SU-DHL-6 (cell line): ENCODE data around the gene HOXD9.

Source experiments
- H2AFZ ChIP-seq: fragments of 200-600 bp; sonication (generic); 2 replicates; pipeline ENCODE4 v1.6.1; 2014; ENCODE audit warnings: low read depth, mild to moderate bottlenecking, moderate library complexity, mixed read lengths, antibody characterized with exemption, low read length; ENCODE audit not compliant: severe bottlenecking
- H3F3A ChIP-seq: fragments of 200-600 bp; shearing (Covaris generic); 2 replicates; pipeline ENCODE4 v1.6.0; 2016; ENCODE audit warnings: antibody characterized with exemption, mild to moderate bottlenecking; ENCODE audit not compliant: insufficient read depth
- H3K27ac ChIP-seq: fragments of 200-600 bp; sonication (generic); 2 replicates; pipeline ENCODE4 v1.5.1; 2016; ENCODE audit warnings: low read depth, mild to moderate bottlenecking, low read length, moderate library complexity, mixed read lengths
- H3K27me3 ChIP-seq: fragments of 200-600 bp; sonication (generic), shearing (Covaris generic); 2 replicates; pipeline ENCODE4 v1.6.0; 2014; ENCODE audit warnings: mild to moderate bottlenecking, low read length
- H3K36me3 ChIP-seq: fragments of 200-600 bp; sonication (generic); 2 replicates; pipeline ENCODE4 v1.6.1; 2014; ENCODE audit warnings: mild to moderate bottlenecking, low read length, mixed read lengths
- H3K4me2 ChIP-seq: fragments of 300-600, 200-600 bp; shearing (Covaris generic), sonication (generic); 2 replicates; pipeline ENCODE4 v1.6.0; 2014; ENCODE audit warnings: low read length, low read depth, mild to moderate bottlenecking; ENCODE audit not compliant: poor library complexity, severe bottlenecking
- H3K4me3 ChIP-seq: fragments of 200-600 bp; sonication (generic); 2 replicates; pipeline ENCODE4 v1.5.1; 2014; ENCODE audit warnings: antibody characterized with exemption, low read length, mild to moderate bottlenecking, mixed read lengths; ENCODE audit not compliant: insufficient read depth, poor library complexity, severe bottlenecking
- H3K79me2 ChIP-seq: fragments of 200-600 bp; sonication (generic); 2 replicates; pipeline ENCODE4 v1.6.1; 2014; ENCODE audit warnings: mild to moderate bottlenecking, low read length, moderate library complexity; ENCODE audit not compliant: insufficient read depth
- H3K9ac ChIP-seq: fragments of 200-600 bp; sonication (generic); 2 replicates; pipeline ENCODE4 v1.7.0; 2014; ENCODE audit warnings: mild to moderate bottlenecking, low read length
- H3K9me2 ChIP-seq: fragments of 200-600 bp; sonication (generic); replicated peaks from 2 replicates; pipeline ENCODE4 v1.6.1; 2014; ENCODE audit warnings: low read length; ENCODE audit not compliant: insufficient read depth
- H3K9me3 ChIP-seq: fragments of 200-600 bp; sonication (generic); 2 replicates; pipeline ENCODE4 v1.6.1; 2014; ENCODE audit warnings: low read length, mixed read lengths; ENCODE audit not compliant: insufficient read depth
- H4K20me1 ChIP-seq: fragments of 200-600 bp; sonication (generic); 2 replicates; pipeline ENCODE4 v1.6.1; 2014; ENCODE audit warnings: low read depth, mild to moderate bottlenecking, antibody characterized with exemption, low read length, moderate library complexity, mixed read lengths
- CTCF ChIP-seq: fragments of 200-600 bp; sonication (generic); IDR thresholded peaks from one replicate; pipeline ENCODE4 v1.5.1; 2017; ENCODE audit warnings: antibody characterized with exemption, mild to moderate bottlenecking, low read length, moderate library complexity; ENCODE audit not compliant: insufficient read depth, poor library complexity, severe bottlenecking
- EZH2phosphoT487 ChIP-seq: fragments of 200-600 bp; sonication (generic), shearing (Covaris generic); conservative IDR thresholded peaks from 2 replicates; pipeline ENCODE4 v1.6.1; 2018; ENCODE audit warnings: mild to moderate bottlenecking, antibody characterized with exemption, low read length, moderate library complexity, mixed read lengths

Gene HOXD9

GRCh38 chr2:176105078-176105729 is 17.3 kb upstream of the HOXD9 start:
- H4K20me1 ChIP-seq: no peaks in the 10 kb centered on the region
- no peaks in the 10 kb centered on the region for H3F3A ChIP-seq
- H3K27ac ChIP-seq: no peak overlapping the region
- H3K4me3 ChIP-seq: no peak overlapping the region
- H3K36me3 ChIP-seq: no peaks in the 10 kb centered on the region
- H3K9me3 ChIP-seq: no peaks in the 10 kb centered on the region
- H3K9me2 ChIP-seq: no peaks in the 10 kb centered on the region
- no peaks in the 10 kb centered on the region for H3K79me2 ChIP-seq
- no peak overlapping the region for H2AFZ ChIP-seq
- no peak overlapping the region for H3K4me2 ChIP-seq
- no peak for TF ChIP-seq CTCF
- no peak for TF ChIP-seq EZH2phosphoT487
- H3K9ac ChIP-seq: no peak overlapping the region
- no peaks in the 10 kb centered on the region for H3K27me3 ChIP-seq

GRCh38 chr2:176105730-176106580 is 16.6 kb upstream of the HOXD9 start:
- H3K9me3 ChIP-seq: no peaks in the 10 kb centered on the region
- no peak for TF ChIP-seq CTCF
- no peak for TF ChIP-seq EZH2phosphoT487
- no peaks in the 10 kb centered on the region for H3K79me2 ChIP-seq
- no peak overlapping the region for H3K9ac ChIP-seq
- H3K9me2 ChIP-seq: no peaks in the 10 kb centered on the region
- H3K4me3 ChIP-seq: no peak overlapping the region
- H3K27me3 ChIP-seq: no peaks in the 10 kb centered on the region
- H3F3A ChIP-seq: no peaks in the 10 kb centered on the region
- H4K20me1 ChIP-seq: no peaks in the 10 kb centered on the region
- no peak overlapping the region for H3K4me2 ChIP-seq
- no peaks in the 10 kb centered on the region for H3K36me3 ChIP-seq
- H2AFZ ChIP-seq: no peak overlapping the region
- no peak overlapping the region for H3K27ac ChIP-seq

- Histone ChIP-seq H3K79me2 (no peaks in the 10 kb centered on the region), H3K36me3 (no peaks in the 10 kb centered on the region), H3K4me3 (no peak within 1 kb of the TSS), H3K9me2 (no peaks in the 10 kb centered on the region), H2AFZ (no peak within 1 kb of the TSS), H3K9me3 (no peaks in the 10 kb centered on the region), H3K9ac (no peak within 1 kb of the TSS), H3K27me3 (no peaks in the 10 kb centered on the region), H3K27ac (no peak within 1 kb of the TSS), H3F3A (no peaks in the 10 kb centered on the region), H4K20me1 (no peaks in the 10 kb centered on the region), H3K4me2 (no peak within 1 kb of the TSS)
- no peak for TF ChIP-seq EZH2phosphoT487
- TF ChIP-seq CTCF: no peak
Observed at GRCh38 chr2:176106581-176107539, 15.7 kb upstream of the HOXD9 start, which contains the start of gene HOXD11. HOXD11 (plus strand) TSS chr2:176107280; CDS start chr2:176107356, 76 bp downstream.
